Measurements from ENCODE around the gene TAX1BP1. TPM values are rescaled to one million over a fixed set of nuclear protein-coding genes. Genes with fewer than 3 reads are reported as not detected.
A peak's percentile ranks its signal among the peaks of the same experiment; 100 is the strongest.

The TAX1BP1 gene
- total and polyA plus RNA-seq, 2 experiments from 2014 or later, result 47.6 to 91.4 TPM

DNA sequence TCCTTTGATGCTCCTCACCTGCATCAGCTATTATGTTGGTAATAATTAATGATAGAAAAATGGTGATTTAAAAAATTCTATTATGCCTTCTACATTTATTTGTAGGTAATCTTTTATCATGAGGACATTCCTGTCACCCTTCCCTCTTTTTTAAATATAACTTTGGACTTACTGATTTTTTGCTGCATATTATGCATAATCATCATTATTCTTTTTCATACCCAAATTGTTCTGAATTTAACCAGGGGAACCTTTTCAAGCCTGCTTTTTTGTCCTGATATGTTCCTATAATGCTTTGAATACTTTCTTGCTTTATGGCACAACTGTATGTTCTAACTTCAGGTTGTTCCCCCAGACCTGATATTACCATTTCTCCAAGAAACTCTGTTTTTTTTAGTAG is 48.5 kb downstream of the TAX1BP1 start:
- Histone ChIP-seq H3K4me3 (no peak overlapping the region), H3K27ac (no peak overlapping the region), H3K36me3 (peaks cover 33% of the 10 kb centered on the region), H3K9me3 (ENCODE audit: low read depth) (no peaks in the 10 kb centered on the region), H3K27me3 (no peaks in the 10 kb centered on the region), H3K4me1 (ENCODE audit: low read depth) (no peaks in the 10 kb centered on the region)
- DNase-seq (ENCODE audit: low read depth in 1 of 2, low spot score in 1 of 2), result no peak
- TF ChIP-seq, protein P1, sequence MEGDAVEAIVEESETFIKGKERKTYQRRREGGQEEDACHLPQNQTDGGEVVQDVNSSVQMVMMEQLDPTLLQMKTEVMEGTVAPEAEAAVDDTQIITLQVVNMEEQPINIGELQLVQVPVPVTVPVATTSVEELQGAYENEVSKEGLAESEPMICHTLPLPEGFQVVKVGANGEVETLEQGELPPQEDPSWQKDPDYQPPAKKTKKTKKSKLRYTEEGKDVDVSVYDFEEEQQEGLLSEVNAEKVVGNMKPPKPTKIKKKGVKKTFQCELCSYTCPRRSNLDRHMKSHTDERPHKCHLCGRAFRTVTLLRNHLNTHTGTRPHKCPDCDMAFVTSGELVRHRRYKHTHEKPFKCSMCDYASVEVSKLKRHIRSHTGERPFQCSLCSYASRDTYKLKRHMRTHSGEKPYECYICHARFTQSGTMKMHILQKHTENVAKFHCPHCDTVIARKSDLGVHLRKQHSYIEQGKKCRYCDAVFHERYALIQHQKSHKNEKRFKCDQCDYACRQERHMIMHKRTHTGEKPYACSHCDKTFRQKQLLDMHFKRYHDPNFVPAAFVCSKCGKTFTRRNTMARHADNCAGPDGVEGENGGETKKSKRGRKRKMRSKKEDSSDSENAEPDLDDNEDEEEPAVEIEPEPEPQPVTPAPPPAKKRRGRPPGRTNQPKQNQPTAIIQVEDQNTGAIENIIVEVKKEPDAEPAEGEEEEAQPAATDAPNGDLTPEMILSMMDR (IDR thresholded peaks at IDR 0.05; ENCODE audit: low read depth, low read length), result no peak

DNA sequence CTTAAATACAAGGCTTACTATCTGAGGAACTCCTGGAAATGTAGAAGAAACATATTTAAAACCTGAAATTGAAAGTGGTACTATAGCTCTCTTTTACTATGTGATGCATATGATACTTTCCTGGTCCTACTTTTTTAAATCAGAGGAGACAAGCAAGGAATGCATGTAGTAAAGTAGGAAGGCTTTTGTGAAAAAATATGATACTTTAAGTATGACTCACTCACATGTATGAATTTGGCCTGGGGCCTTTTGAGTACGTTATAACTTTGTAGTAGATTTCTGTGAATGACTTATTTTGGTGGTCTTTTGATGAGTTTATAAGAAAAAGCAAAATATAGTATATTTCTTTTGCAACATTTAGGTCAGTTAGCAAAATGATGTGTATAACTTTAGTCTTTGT is 53.8 kb downstream of the TAX1BP1 start:
- no peaks in the 10 kb centered on the region for H3K27me3 ChIP-seq
- DNase-seq (ENCODE audit: low read depth in 1 of 2, low spot score in 1 of 2), result no peak
- H3K4me1 ChIP-seq (ENCODE audit: low read depth), result no peaks in the 10 kb centered on the region
- no peak overlapping the region for H3K27ac ChIP-seq
- H3K9me3 ChIP-seq (ENCODE audit: low read depth), result no peaks in the 10 kb centered on the region
- H3K4me3 ChIP-seq, result no peak overlapping the region
- peaks cover 41% of the 10 kb centered on the region for H3K36me3 ChIP-seq
- TF ChIP-seq, protein P1 (IDR thresholded peaks at IDR 0.05; ENCODE audit: low read depth, low read length), result no peak

GRCh38 chr7:27795977-27796376 is 56.0 kb downstream of the TAX1BP1 start:
- TF ChIP-seq, protein P1 (IDR thresholded peaks at IDR 0.05; ENCODE audit: low read depth, low read length), result no peak
- H3K4me3 ChIP-seq, result no peak overlapping the region
- H3K9me3 ChIP-seq (ENCODE audit: low read depth), result no peaks in the 10 kb centered on the region
- no peak overlapping the region for H3K27ac ChIP-seq
- no peak for DNase-seq (ENCODE audit: low read depth in 1 of 2, low spot score in 1 of 2)
- no peaks in the 10 kb centered on the region for H3K4me1 ChIP-seq (ENCODE audit: low read depth)
- no peaks in the 10 kb centered on the region for H3K27me3 ChIP-seq
- H3K36me3 ChIP-seq, result peaks cover 41% of the 10 kb centered on the region

DNA sequence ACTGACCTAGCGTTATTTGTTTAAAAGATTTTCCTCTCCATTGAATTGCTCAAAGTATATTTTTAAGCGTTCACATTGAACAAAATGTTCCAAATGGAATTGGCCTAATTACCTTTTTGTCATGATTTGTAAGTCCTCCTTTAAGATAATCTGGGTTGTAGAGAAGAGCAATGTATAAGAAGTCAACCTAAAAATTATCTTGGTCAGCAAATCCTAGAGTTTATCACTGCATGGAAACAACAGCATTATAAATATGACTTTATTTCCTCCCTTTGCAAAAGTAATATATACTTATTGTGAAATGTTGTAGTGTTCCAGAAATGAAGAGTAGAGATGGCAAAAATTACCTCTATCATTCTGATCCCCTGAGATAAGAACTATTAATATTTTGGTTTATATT is 59.2 kb downstream of the TAX1BP1 start:
- peaks cover 13% of the 10 kb centered on the region for H3K36me3 ChIP-seq

DNA sequence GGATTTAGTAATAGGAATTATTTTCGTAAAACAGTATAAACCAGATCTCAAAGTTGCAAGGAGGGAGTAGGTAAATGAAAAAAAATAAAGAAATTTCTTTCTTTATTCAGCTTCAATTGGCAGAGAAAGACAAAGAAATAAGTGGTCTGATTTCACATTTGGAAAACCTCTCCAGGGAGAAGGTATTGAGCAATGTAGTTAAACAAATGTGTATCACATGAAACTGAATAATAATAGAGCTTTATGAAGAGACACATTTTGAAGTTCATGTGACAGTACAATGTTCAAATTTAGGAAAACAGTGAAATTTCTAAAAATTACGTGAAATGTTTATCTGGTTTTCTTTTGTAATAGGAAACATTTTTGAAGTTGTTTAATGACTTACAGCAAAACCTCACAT is 63.0 kb downstream of the TAX1BP1 start:
- H3K36me3 ChIP-seq, result peaks cover 3% of the 10 kb centered on the region
- no peak overlapping the region for H3K4me3 ChIP-seq
- TF ChIP-seq, protein P1 (IDR thresholded peaks at IDR 0.05; ENCODE audit: low read depth, low read length), result no peak
- peaks cover 1% of the 10 kb centered on the region for H3K4me1 ChIP-seq (ENCODE audit: low read depth)
- no peaks in the 10 kb centered on the region for H3K27me3 ChIP-seq
- H3K27ac ChIP-seq, result no peak overlapping the region
- H3K9me3 ChIP-seq (ENCODE audit: low read depth), result no peaks in the 10 kb centered on the region
- peak in 1 of 2 donors; percentile 77 for DNase-seq (ENCODE audit: low read depth in 1 of 2, low spot score in 1 of 2)

More for the DNA sequence above, 59.2 kb downstream of the TAX1BP1 start:
- TF ChIP-seq, protein P1 (IDR thresholded peaks at IDR 0.05; ENCODE audit: low read depth, low read length), result no peak
- H3K9me3 ChIP-seq (ENCODE audit: low read depth), result no peaks in the 10 kb centered on the region
- DNase-seq (ENCODE audit: low read depth in 1 of 2, low spot score in 1 of 2), result no peak
- no peaks in the 10 kb centered on the region for H3K4me1 ChIP-seq (ENCODE audit: low read depth)
- no peak overlapping the region for H3K4me3 ChIP-seq
- H3K27ac ChIP-seq, result no peak overlapping the region
- no peaks in the 10 kb centered on the region for H3K27me3 ChIP-seq

- no peak for DNase-seq (ENCODE audit: low read depth in 1 of 2, low spot score in 1 of 2)
- H3K27ac ChIP-seq, result no peak overlapping the region
- TF ChIP-seq, protein P1 (IDR thresholded peaks at IDR 0.05; ENCODE audit: low read depth, low read length), result no peak
- no peak overlapping the region for H3K4me3 ChIP-seq
- H3K4me1 ChIP-seq (ENCODE audit: low read depth), result peaks cover 12% of the 10 kb centered on the region
- H3K9me3 ChIP-seq (ENCODE audit: low read depth), result no peaks in the 10 kb centered on the region
- H3K36me3 ChIP-seq, result peaks cover 2% of the 10 kb centered on the region
- H3K27me3 ChIP-seq, result no peaks in the 10 kb centered on the region
These were observed 64.2 kb downstream of the TAX1BP1 start for GRCh38 chr7:27804139-27804538.
